ENCODE measurements around the gene KIF17. TPM values are rescaled to one million over a fixed set of nuclear protein-coding genes. Genes with fewer than 3 reads are reported as not detected.

Gene KIF17
- polyA plus RNA-seq, 1 of the 3 experiments (the other 2 are of a cell fraction) = 4.3 TPM

DNA sequence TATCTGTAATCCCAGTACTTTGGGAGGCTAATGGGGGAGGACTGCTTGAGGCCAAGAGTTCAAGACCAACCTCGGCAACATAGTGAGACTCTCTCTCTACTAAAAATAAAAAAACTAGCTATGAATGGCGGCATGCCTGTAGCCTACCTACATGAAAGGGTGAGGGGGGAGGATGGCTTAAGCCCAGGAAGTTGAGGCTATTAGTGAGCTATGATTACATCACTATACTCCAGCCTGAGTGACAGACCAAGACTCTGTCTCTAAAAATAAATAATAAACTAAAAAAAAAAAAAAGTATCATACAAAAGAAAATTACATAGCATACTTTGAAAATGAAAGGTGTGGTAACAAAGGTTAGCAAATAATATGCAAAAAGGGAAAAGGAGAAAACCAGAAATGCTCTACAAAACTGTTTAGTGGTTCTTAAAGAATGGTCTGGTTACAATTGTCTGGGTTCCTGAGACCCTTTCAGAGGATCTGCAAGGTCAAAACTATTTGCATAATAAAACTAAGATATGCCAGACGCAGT, 33.7 kb upstream of the KIF17 start:
- peaks cover 23% of the 10 kb centered on the region for H3F3A ChIP-seq (replicated peaks; ENCODE audit: insufficient read depth)
- 0 out of 4 replicates have a peak, but pooled peaks cover 0 to 5% of the 10 kb centered on the region in 2 experiments for H3K4me1 ChIP-seq (ENCODE audit: control insufficient read depth in 1 of 2, insufficient read depth in 2 of 2, low read depth in 1 of 2, low read length in 1 of 2)
- DNase-seq = no peak
- peaks cover 65% of the 10 kb centered on the region for H3K79me2 ChIP-seq (ENCODE audit: insufficient read depth)
- WGBS (ENCODE audit: low lambda C conversion rate) = 91% methylated on average over 3 of the region's 3 CpGs
- H3K4me3 ChIP-seq (ENCODE audit: low read depth in 2 of 2, low read length in 1 of 2) = no peak overlapping the region
- CTCF ChIA-PET = interaction anchor here (0.5 to 2.2 kb wide), 6 partner anchors 11 to 444 kb away, joined by 3 to 7 read pairs (median 3); no protein-coding TSS in a partner anchor
- POLR2A ChIA-PET = interaction anchor here (1.4 kb wide), 1 partner anchor 35 kb away, joined by 3 read pairs; no protein-coding TSS in a partner anchor
- no peak overlapping the region for H3K9ac ChIP-seq
- no peak overlapping the region for H3K4me2 ChIP-seq
- H2AFZ ChIP-seq (ENCODE audit: low read depth) = no peak overlapping the region
- H4K20me1 ChIP-seq (ENCODE audit: insufficient read depth) = no peaks in the 10 kb centered on the region
- no peaks in the 10 kb centered on the region for H3K9me3 ChIP-seq
- no peaks in the 10 kb centered on the region for H3K27me3 ChIP-seq (ENCODE audit: insufficient read depth)
- no peaks in the 10 kb centered on the region for H3K9me2 ChIP-seq
- H3K27ac ChIP-seq (ENCODE audit: low read depth in 2 of 2, low read length in 1 of 2) = no peak overlapping the region
- TF ChIP-seq TCF12 (IDR thresholded peaks at IDR 0.05) = no peak
- no peak for TF ChIP-seq NFIC (IDR thresholded peaks at IDR 0.05; ENCODE audit: borderline replicate concordance)
- TF ChIP-seq MAX (IDR thresholded peaks at IDR 0.05; ENCODE audit: low read depth) = no peak
- no peak for TF ChIP-seq USF2 (IDR thresholded peaks at IDR 0.05; ENCODE audit: borderline replicate concordance, low read depth, low read length)
- no peak for TF ChIP-seq FOSL2 (IDR thresholded peaks at IDR 0.05; ENCODE audit: borderline replicate concordance, low read depth)
- no peak for TF ChIP-seq CHD2 (IDR thresholded peaks at IDR 0.05; ENCODE audit: low read length, partially characterized antibody)
- TF ChIP-seq RCOR1 (IDR thresholded peaks at IDR 0.05; ENCODE audit: low read length) = no peak
- TF ChIP-seq ELF1 (IDR thresholded peaks at IDR 0.05) = no peak
- TF ChIP-seq PBX3 (IDR thresholded peaks at IDR 0.05) = no peak
- TF ChIP-seq NRF1 (IDR thresholded peaks at IDR 0.05; ENCODE audit: low read depth, low read length) = no peak
- no peak for TF ChIP-seq MEF2A (IDR thresholded peaks at IDR 0.05; ENCODE audit: borderline replicate concordance, low read depth)
- no peak for TF ChIP-seq FOXM1 (IDR thresholded peaks at IDR 0.05; ENCODE audit: low read depth)
- no peak for TF ChIP-seq FOXJ3 (CRISPR knock-in tag; IDR thresholded peaks at IDR 0.05)
- H3K36me3 ChIP-seq (replicated peaks in 1 of 2; ENCODE audit: control insufficient read depth in 1 of 2, insufficient read depth in 2 of 2, low read length in 1 of 2) = peaks cover 56 to 80% of the 10 kb centered on the region in 2 experiments

DNA sequence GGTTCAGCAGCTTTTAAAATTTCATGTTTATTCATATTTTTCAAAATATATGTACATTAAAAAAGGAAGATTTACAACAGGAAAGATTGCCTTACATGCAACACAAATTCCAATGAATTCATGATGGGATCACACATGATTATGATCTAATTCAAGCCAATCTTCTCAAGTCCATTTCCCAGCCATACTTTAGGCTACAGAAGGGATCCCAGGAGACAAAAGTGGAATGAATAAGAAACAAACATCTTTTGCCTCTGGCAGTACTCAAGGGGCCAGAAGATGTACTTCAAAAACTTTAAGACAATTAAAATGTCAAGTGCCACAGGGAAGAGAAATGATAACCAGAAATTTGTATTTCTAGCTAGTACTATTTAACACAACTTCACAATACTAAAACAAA, 24.9 kb upstream of the KIF17 start:
- H3F3A ChIP-seq (replicated peaks; ENCODE audit: insufficient read depth) = peaks cover 67% of the 10 kb centered on the region
- no peak for DNase-seq
- H3K36me3 ChIP-seq (replicated peaks in 1 of 2; ENCODE audit: control insufficient read depth in 1 of 2, insufficient read depth in 2 of 2, low read length in 1 of 2) = peaks cover 79 to 91% of the 10 kb centered on the region in 2 experiments
- no peak overlapping the region for H3K4me2 ChIP-seq
- no peaks in the 10 kb centered on the region for H3K27me3 ChIP-seq (ENCODE audit: insufficient read depth)
- no peaks in the 10 kb centered on the region for H4K20me1 ChIP-seq (ENCODE audit: insufficient read depth)
- H2AFZ ChIP-seq (ENCODE audit: low read depth) = no peak overlapping the region
- H3K4me3 ChIP-seq (ENCODE audit: low read depth in 2 of 2, low read length in 1 of 2) = no peak overlapping the region
- no peaks in the 10 kb centered on the region for H3K9me2 ChIP-seq
- peaks cover 12% of the 10 kb centered on the region for H3K79me2 ChIP-seq (ENCODE audit: insufficient read depth)
- H3K27ac ChIP-seq (ENCODE audit: low read depth in 2 of 2, low read length in 1 of 2) = peak overlapping the region in 1 of 2 experiments; percentile 25; a peak in 2 of 4 replicates
- POLR2A ChIA-PET = no interaction called here
- CTCF ChIA-PET = interaction anchor here (0.6 to 1.3 kb wide), 3 partner anchors 23 to 474 kb away, joined by 3 to 5 read pairs (median 3); no protein-coding TSS in a partner anchor
- no peak overlapping the region for H3K9ac ChIP-seq
- peaks cover 0 to 17% of the 10 kb centered on the region in 2 experiments; a peak in 2 of 4 replicates for H3K4me1 ChIP-seq (ENCODE audit: control insufficient read depth in 1 of 2, insufficient read depth in 2 of 2, low read depth in 1 of 2, low read length in 1 of 2)
- no peaks in the 10 kb centered on the region for H3K9me3 ChIP-seq
- TF ChIP-seq EZH2phosphoT487 (IDR thresholded peaks at IDR 0.05; ENCODE audit: borderline replicate concordance, low read depth) (no peak), MAX (IDR thresholded peaks at IDR 0.05; ENCODE audit: low read depth) (no peak), POLR2AphosphoS5 (IDR thresholded peaks at IDR 0.05; ENCODE audit: low read depth, low read length) (no peak), EP300 (IDR thresholded peaks at IDR 0.05; ENCODE audit: borderline replicate concordance in 1 of 2, low read depth in 1 of 2, low read length in 1 of 2) (no peak), FOXJ3 (CRISPR knock-in tag; IDR thresholded peaks at IDR 0.05) (no peak), PBX3 (IDR thresholded peaks at IDR 0.05) (no peak), USF2 (IDR thresholded peaks at IDR 0.05; ENCODE audit: borderline replicate concordance, low read depth, low read length) (no peak), TAF1 (IDR thresholded peaks at IDR 0.05; ENCODE audit: borderline replicate concordance, low read depth, low read length) (no peak), MXI1 (IDR thresholded peaks at IDR 0.05; ENCODE audit: low read depth, low read length) (no peak), GATA2 (CRISPR knock-in tag; IDR thresholded peaks at IDR 0.05) (no peak), USF1 (IDR thresholded peaks at IDR 0.05; ENCODE audit: borderline replicate concordance, low read depth) (no peak), FOSL2 (IDR thresholded peaks at IDR 0.05; ENCODE audit: borderline replicate concordance, low read depth) (no peak), ELF1 (IDR thresholded peaks at IDR 0.05) (no peak)

Measured in SK-N-SH (cell line).